Left hindlimb (tissue), 1 donor: ENCODE measurements around the gene FAM89B.
A peak's percentile ranks its signal among the peaks of the same experiment; 100 is the strongest.

Experiments
- DNase-seq: peaks from one replicate; pipeline ENCODE4 v3.0.0-alpha.2; 2018

FAM89B gene

GRCh38 chr11:65539744-65540289 lies 32.5 kb upstream of the FAM89B start:
- no peak for DNase-seq

GRCh38 chr11:65540290-65541092 lies 31.8 kb upstream of the FAM89B start:
- DNase-seq = peak; percentile 93

- no peak for DNase-seq
These were observed 31.0 kb upstream of the FAM89B start for GRCh38 chr11:65541093-65541982.

- DNase-seq = no peak
These were observed 29.5 kb upstream of the FAM89B start for GRCh38 chr11:65542738-65543390.

- no peak for DNase-seq
These were observed 26.5 kb upstream of the FAM89B start for GRCh38 chr11:65545853-65546216.

- DNase-seq = peak; percentile 64
These were observed 25.9 kb upstream of the FAM89B start for GRCh38 chr11:65546217-65546958.

GRCh38 chr11:65547446-65548125 lies 24.8 kb upstream of the FAM89B start:
- no peak for DNase-seq

GRCh38 chr11:65548395-65548794 lies 23.9 kb upstream of the FAM89B start:
- DNase-seq = no peak

GRCh38 chr11:65549096-65549495 lies 23.2 kb upstream of the FAM89B start:
- no peak for DNase-seq

- DNase-seq = no peak
These were observed 20.6 kb upstream of the FAM89B start for GRCh38 chr11:65551572-65552387.

GRCh38 chr11:65552388-65552951 lies 19.9 kb upstream of the FAM89B start:
- no peak for DNase-seq

GRCh38 chr11:65553301-65554001 lies 18.9 kb upstream of the FAM89B start:
- DNase-seq = no peak

GRCh38 chr11:65554057-65554818 lies 18.1 kb upstream of the FAM89B start:
- DNase-seq = no peak

- DNase-seq = no peak
These were observed 17.4 kb upstream of the FAM89B start for GRCh38 chr11:65554842-65555430.

- DNase-seq = peak; percentile 85
These were observed 16.6 kb upstream of the FAM89B start for GRCh38 chr11:65555693-65556231.

GRCh38 chr11:65556470-65557279 lies 15.7 kb upstream of the FAM89B start:
- no peak for DNase-seq

- DNase-seq = peak; percentile 60
These were observed 14.9 kb upstream of the FAM89B start for GRCh38 chr11:65557280-65558001.
